G401.6 (cell line): ENCODE data around the gene UCHL3.

Experiments used
- FAIRE-seq: peaks from 2 replicates; lab custom pipeline; 2012; peaks lifted over from hg19 to GRCh38; lab: Jason Lieb, UNC

Gene UCHL3

GRCh38 chr13:75633285-75633684, 83.7 kb downstream of the UCHL3 start:
- FAIRE-seq, result no peak

GRCh38 chr13:75635101-75635827, 85.7 kb downstream of the UCHL3 start:
- no peak for FAIRE-seq

- no peak for FAIRE-seq
These were observed 86.3 kb downstream of the UCHL3 start, which contains the start of gene LMO7 for GRCh38 chr13:75635828-75636435. LMO7 (plus strand) TSS chr13:75636330; CDS start chr13:75636658, 328 bp downstream.

- no peak for FAIRE-seq
These were observed 87.0 kb downstream of the UCHL3 start for GRCh38 chr13:75636436-75637180.

- no peak for FAIRE-seq
These were observed 87.7 kb downstream of the UCHL3 start for GRCh38 chr13:75637181-75637750.

- no peak for FAIRE-seq
These were observed 89.9 kb downstream of the UCHL3 start for GRCh38 chr13:75639454-75639853.

GRCh38 chr13:75641026-75641425, 91.4 kb downstream of the UCHL3 start:
- no peak for FAIRE-seq

GRCh38 chr13:75643182-75643581, 93.6 kb downstream of the UCHL3 start:
- FAIRE-seq, result no peak

GRCh38 chr13:75643693-75644092, 94.1 kb downstream of the UCHL3 start:
- no peak for FAIRE-seq

GRCh38 chr13:75645141-75645540, 95.5 kb downstream of the UCHL3 start:
- no peak for FAIRE-seq

GRCh38 chr13:75647126-75647784, 97.7 kb downstream of the UCHL3 start:
- FAIRE-seq, result no peak

- FAIRE-seq, result no peak
These were observed 98.9 kb downstream of the UCHL3 start for GRCh38 chr13:75648446-75648845.

- no peak for FAIRE-seq
These were observed 101.4 kb downstream of the UCHL3 start for GRCh38 chr13:75651013-75651412.

- FAIRE-seq, result no peak
These were observed 103.1 kb downstream of the UCHL3 start for GRCh38 chr13:75652726-75653125.
